ENCODE data around the gene TARBP1. TPM values are rescaled to one million over a fixed set of nuclear protein-coding genes. Genes with fewer than 3 reads are reported as not detected.

Gene TARBP1
- 11.6 to 16.4 TPM (median 12.4 TPM) in 5 replicates for total RNA-seq (2022; extraction: Qiagen RNA extraction; ENCODE audit: low read depth)

GRCh38 chr1:234478481-234479309 is at the start of gene TARBP1:
TSS of gene TARBP1 (minus strand) at chr1:234479179. CDS start at chr1:234479103, 76 bp downstream.

GRCh38 chr1:234373064-234373958 is 105.7 kb downstream of the TARBP1 start, which contains the start of gene COA6:
TSS of gene COA6 (plus strand) at chr1:234373456. CDS start at chr1:234373467, 11 bp downstream.

Other genes starting within 250 kb of the TARBP1 start
- gene COA6, start 105.7 kb downstream of the TARBP1 start, total RNA-seq (2022; extraction: Qiagen RNA extraction; ENCODE audit: low read depth), result 70.5 to 91.4 TPM (median 78.3 TPM) in 5 replicates
- gene IRF2BP2, start 131.0 kb upstream of the TARBP1 start, total RNA-seq (2022; extraction: Qiagen RNA extraction; ENCODE audit: low read depth), result 72.8 to 106 TPM (median 97.1 TPM) in 5 replicates